Neural cell (in vitro differentiated cells): Measurements from ENCODE around the gene LMO3. TPM values are rescaled to one million over a fixed set of nuclear protein-coding genes. Genes with fewer than 3 reads are reported as not detected.

Experiments
- H2AFZ ChIP-seq: fragments of 200-600, 300-800 bp; sonication (generic), shearing (Covaris generic); 2 replicates; pipeline ENCODE4 v1.6.0; 2014; ENCODE audit warnings: low read depth, mild to moderate bottlenecking, antibody characterized with exemption, low read length, moderate library complexity
- H3F3A ChIP-seq: fragments of 200-600 bp; shearing (Covaris generic); 2 replicates; pipeline ENCODE4 v1.6.1; 2016; ENCODE audit warnings: mild to moderate bottlenecking, moderate library complexity, mixed read lengths, antibody characterized with exemption, low read length; ENCODE audit not compliant: insufficient read depth, poor library complexity, severe bottlenecking
- H3K27ac ChIP-seq: fragments of 200-600, 300-800 bp; sonication (generic), shearing (Covaris generic); 2 replicates; pipeline ENCODE4 v1.5.1; 2014; ENCODE audit warnings: mild to moderate bottlenecking, low read length, moderate library complexity
- H3K27me3 ChIP-seq: fragments of 300-800, 200-600 bp; sonication (generic), shearing (Covaris generic); 2 replicates; pipeline ENCODE4 v1.6.0; 2014; ENCODE audit warnings: mild to moderate bottlenecking, low read depth, low read length, moderate library complexity; ENCODE audit not compliant: insufficient read depth
- H3K36me3 ChIP-seq: fragments of 300-800, 200-600 bp; sonication (generic), shearing (Covaris generic); 2 replicates; pipeline ENCODE4 v1.5.1; 2014; ENCODE audit warnings: mild to moderate bottlenecking, antibody characterized with exemption, low read length, moderate library complexity; ENCODE audit not compliant: insufficient read depth
- H3K4me2 ChIP-seq: fragments of 300-800, 200-600 bp; sonication (generic), shearing (Covaris generic); 2 replicates; pipeline ENCODE4 v1.6.0; 2014; ENCODE audit warnings: mild to moderate bottlenecking, low read length
- H3K4me3 ChIP-seq: fragments of 300-800, 200-600 bp; sonication (generic), shearing (Covaris generic); 2 replicates; pipeline ENCODE4 v1.5.1; 2014; ENCODE audit warnings: mild to moderate bottlenecking, low read length, moderate library complexity
- H3K79me2 ChIP-seq: fragments of 200-600 bp; shearing (Covaris generic); replicated peaks from 2 replicates; pipeline ENCODE4 v1.6.0; 2014; ENCODE audit warnings: mild to moderate bottlenecking, low read length, moderate library complexity; ENCODE audit not compliant: insufficient read depth
- H3K9ac ChIP-seq: fragments of 300-800, 200-600 bp; sonication (generic), shearing (Covaris generic); 2 replicates; pipeline ENCODE4 v1.6.1; 2016; ENCODE audit warnings: mild to moderate bottlenecking, low read length, mixed read lengths
- H3K9me2 ChIP-seq: fragments of 200-600 bp; shearing (Covaris generic); 2 replicates; pipeline ENCODE4 v1.6.1; 2016; ENCODE audit warnings: mild to moderate bottlenecking, low read length, mixed read lengths; ENCODE audit not compliant: insufficient read depth
- H3K9me3 ChIP-seq: fragments of 200-600, 300-800 bp; sonication (generic), shearing (Covaris generic); 2 replicates; pipeline ENCODE4 v1.6.1; 2016; ENCODE audit warnings: mild to moderate bottlenecking, mixed run types, low read length, moderate library complexity, mixed read lengths
- H4K20me1 ChIP-seq: fragments of 200-600 bp; shearing (Covaris generic); 2 replicates; pipeline ENCODE4 v1.6.1; 2016; ENCODE audit warnings: mild to moderate bottlenecking, mixed run types; ENCODE audit not compliant: insufficient read depth
- CTCF ChIP-seq: fragments of 450-650 bp; IDR thresholded peaks from 2 replicates; pipeline ENCODE4 v1.5.1; 2014; ENCODE audit warnings: antibody characterized with exemption, mild to moderate bottlenecking, moderate library complexity; ENCODE audit not compliant: poor library complexity, severe bottlenecking
- EP300 ChIP-seq: fragments of 450-650 bp; conservative IDR thresholded peaks from 2 replicates; pipeline ENCODE4 v1.6.1; 2014; ENCODE audit warnings: antibody characterized with exemption, mild to moderate bottlenecking, moderate library complexity; ENCODE audit not compliant: poor library complexity, severe bottlenecking
- EZH2 ChIP-seq: fragments of 200-600, 300-800 bp; shearing (Covaris generic), sonication (generic); IDR thresholded peaks from 2 replicates; pipeline ENCODE4 v1.6.1; 2014; ENCODE audit warnings: antibody characterized with exemption, low read length, borderline replicate concordance, mild to moderate bottlenecking; ENCODE audit not compliant: insufficient read depth, poor library complexity, severe bottlenecking
- MXI1 ChIP-seq: fragments of 450-650 bp; conservative IDR thresholded peaks from 2 replicates; pipeline ENCODE4 v1.6.1; 2014; ENCODE audit warnings: antibody characterized with exemption, mild to moderate bottlenecking; ENCODE audit not compliant: poor library complexity, severe bottlenecking
- POLR2AphosphoS5 ChIP-seq: IDR thresholded peaks from 2 replicates; pipeline ENCODE4 v1.6.1; 2012
- RAD21 ChIP-seq: fragments of 450-650 bp; conservative IDR thresholded peaks from 2 replicates; pipeline ENCODE4 v1.6.1; 2014; ENCODE audit warnings: antibody characterized with exemption, mild to moderate bottlenecking, moderate library complexity
- REST ChIP-seq: IDR thresholded peaks from 2 replicates; pipeline ENCODE4 v1.6.1; 2012; ENCODE audit warnings: borderline replicate concordance
- SMC3 ChIP-seq: fragments of 450-650 bp; conservative IDR thresholded peaks from 2 replicates; pipeline ENCODE4 v1.6.1; 2014; ENCODE audit warnings: antibody characterized with exemption, mild to moderate bottlenecking, moderate library complexity; ENCODE audit not compliant: poor library complexity
- TAF1 ChIP-seq: IDR thresholded peaks from 2 replicates; pipeline ENCODE4 v1.6.1; 2012; ENCODE audit warnings: low read depth
- polyA plus RNA-seq: library from polyadenylated mRNA; depleted of rRNA; stranded (reverse); fragments of >200 nt; gene quantifications from 2 replicates; pipeline ENCODE4 v1.2.3, GENCODE V29; 2014

The LMO3 gene
- polyA plus RNA-seq, 1 donor from 2014 or later, result 42.8 TPM

GRCh38 chr12:16506394-16506793 is 99.6 kb downstream of the LMO3 start:
- no peak overlapping the region for H3K27ac ChIP-seq
- H3K4me2 ChIP-seq, result no peak overlapping the region
- H3K4me3 ChIP-seq, result no peak overlapping the region
- no peaks in the 10 kb centered on the region for H3K27me3 ChIP-seq
- H3K36me3 ChIP-seq, result no peaks in the 10 kb centered on the region
- H3K79me2 ChIP-seq, result no peaks in the 10 kb centered on the region
- H3K9me3 ChIP-seq, result no peaks in the 10 kb centered on the region
- H3F3A ChIP-seq, result no peaks in the 10 kb centered on the region
- no peaks in the 10 kb centered on the region for H4K20me1 ChIP-seq
- no peak overlapping the region for H3K9ac ChIP-seq
- H3K9me2 ChIP-seq, result no peaks in the 10 kb centered on the region
- no peak overlapping the region for H2AFZ ChIP-seq
- TF ChIP-seq REST (no peak), TAF1 (no peak), EZH2 (no peak), POLR2AphosphoS5 (no peak), EP300 (no peak), CTCF (no peak), MXI1 (no peak), RAD21 (no peak), SMC3 (no peak)

- no peaks in the 10 kb centered on the region for H3K36me3 ChIP-seq
- H3K27ac ChIP-seq, result no peak overlapping the region
- no peaks in the 10 kb centered on the region for H3K9me3 ChIP-seq
- H4K20me1 ChIP-seq, result no peaks in the 10 kb centered on the region
- H3K9ac ChIP-seq, result no peak overlapping the region
- no peaks in the 10 kb centered on the region for H3K9me2 ChIP-seq
- no peaks in the 10 kb centered on the region for H3K27me3 ChIP-seq
- H3K4me2 ChIP-seq, result no peak overlapping the region
- no peaks in the 10 kb centered on the region for H3F3A ChIP-seq
- no peak overlapping the region for H2AFZ ChIP-seq
- no peaks in the 10 kb centered on the region for H3K79me2 ChIP-seq
- no peak overlapping the region for H3K4me3 ChIP-seq
- TF ChIP-seq REST, result no peak
- TF ChIP-seq POLR2AphosphoS5, result no peak
- TF ChIP-seq TAF1, result no peak
- TF ChIP-seq MXI1, result no peak
- no peak for TF ChIP-seq CTCF
- no peak for TF ChIP-seq RAD21
- TF ChIP-seq SMC3, result no peak
- TF ChIP-seq EP300, result no peak
- TF ChIP-seq EZH2, result no peak
Observed at GRCh38 chr12:16504200-16504599, 101.8 kb downstream of the LMO3 start.
